IMR-90 (cell line): ENCODE data around the gene ADAMTSL1. TPM values are rescaled to one million over a fixed set of nuclear protein-coding genes. Genes with fewer than 3 reads are reported as not detected.

Experiments
- ATAC-seq: fragments of 200-7000 bp; cut with Tn5 transposase; 2 replicates; pipeline ENCODE4 v1.9.1; 2020; ENCODE audit warnings: low read depth, mild to moderate bottlenecking, moderate library complexity
- BruUV-seq: library from RNA; stranded (reverse); fragments of 400-500 nt; replicated peaks from 2 replicates; lab custom pipeline; 2021; lab: Mats Ljungman, UMichigan
- CTCF ChIA-PET: fragments of 300-600 bp; formaldehyde crosslinking; extraction: SDS; loops from one replicate; lab custom pipeline; 2021; ENCODE audit warnings: antibody characterized with exemption; lab: Yijun Ruan, JAX
- POLR2A ChIA-PET: fragments of 300-600 bp; sonication (Branson Sonifier 250); formaldehyde crosslinking; loops from one replicate; lab custom pipeline; 2022; ENCODE audit warnings: antibody characterized with exemption; ENCODE audit not compliant: unreplicated experiment; lab: Charles Lee
- DNase-seq: peaks from one replicate; pipeline ENCODE4 v3.0.0; 2013
- H2AFZ ChIP-seq: replicated peaks from 2 replicates; pipeline ENCODE3; 2013; ENCODE audit warnings: low read length, mild to moderate bottlenecking; ENCODE audit not compliant: poor library complexity
- H2AK5ac ChIP-seq: 2 replicates; pipeline ENCODE4 v1.6.1; 2013; ENCODE audit warnings: low read depth, low read length, inconsistent platforms
- H2AK9ac ChIP-seq: replicated peaks from 2 replicates; pipeline ENCODE3; 2013; ENCODE audit warnings: mild to moderate bottlenecking, low read depth, low read length, moderate library complexity; ENCODE audit not compliant: poor library complexity
- H2BK120ac ChIP-seq: 2 replicates; pipeline ENCODE4 v1.6.1; 2013; ENCODE audit warnings: low read depth, low read length, inconsistent platforms
- H2BK15ac ChIP-seq: 3 replicates; pipeline ENCODE4 v1.6.1; 2013; ENCODE audit warnings: low read depth, low read length, inconsistent platforms
- H2BK20ac ChIP-seq: 2 replicates; pipeline ENCODE4 v1.6.1; 2013; ENCODE audit warnings: low read depth, mild to moderate bottlenecking, inconsistent platforms, low read length, moderate library complexity
- H2BK5ac ChIP-seq: 2 replicates; pipeline ENCODE4 v1.6.1; 2013; ENCODE audit warnings: mild to moderate bottlenecking, low read depth, low read length, inconsistent platforms; ENCODE audit not compliant: poor library complexity, severe bottlenecking
- H3K14ac ChIP-seq: replicated peaks from 2 replicates; pipeline ENCODE4 v1.6.1; 2013; ENCODE audit warnings: low read depth, low read length, inconsistent platforms
- H3K18ac ChIP-seq: 2 replicates; pipeline ENCODE4 v1.6.1; 2013; ENCODE audit warnings: low read depth, low read length, control low read depth
- H3K23ac ChIP-seq: 2 replicates; pipeline ENCODE4 v1.6.1; 2013; ENCODE audit warnings: low read depth, low read length, inconsistent platforms
- H3K27ac ChIP-seq: 2 replicates; pipeline ENCODE4 v1.5.1; 2013; ENCODE audit warnings: mild to moderate bottlenecking, control low read depth, low read length; ENCODE audit not compliant: insufficient read depth
- H3K27me3 ChIP-seq: 2 replicates; pipeline ENCODE4 v1.6.1; 2013; ENCODE audit warnings: low read length; ENCODE audit not compliant: control insufficient read depth, insufficient read depth
- H3K36me3 ChIP-seq: 2 replicates; pipeline ENCODE4 v1.6.1; 2013; ENCODE audit warnings: low read length, mixed read lengths; ENCODE audit not compliant: control insufficient read depth, insufficient read depth
- H3K4ac ChIP-seq: 2 replicates; pipeline ENCODE4 v1.6.1; 2013; ENCODE audit warnings: low read depth, low read length, inconsistent platforms
- H3K4me1 ChIP-seq: 2 replicates; pipeline ENCODE4 v1.6.1; 2013; ENCODE audit warnings: low read length, mixed read lengths; ENCODE audit not compliant: control insufficient read depth, insufficient read depth
- H3K4me2 ChIP-seq: 2 replicates; pipeline ENCODE4 v1.6.1; 2013; ENCODE audit warnings: low read depth, mild to moderate bottlenecking, control low read depth, low read length, moderate library complexity
- H3K4me3 ChIP-seq: 2 replicates; pipeline ENCODE4 v1.5.1; 2013; ENCODE audit warnings: low read depth, mild to moderate bottlenecking, control low read depth, low read length, moderate library complexity; ENCODE audit not compliant: insufficient read depth
- H3K56ac ChIP-seq: 2 replicates; pipeline ENCODE4 v1.6.1; 2013; ENCODE audit warnings: low read length, inconsistent platforms; ENCODE audit not compliant: insufficient read depth; ENCODE audit errors: extremely low read depth
- H3K79me1 ChIP-seq, 2 experiments: 2 replicates each; pipeline ENCODE4 v1.6.1; 2013; ENCODE audit warnings: low read length in 2 of 2, inconsistent platforms in 1 of 2, low read depth in 1 of 2
- H3K9ac ChIP-seq: 2 replicates; pipeline ENCODE4 v1.6.1; 2013; ENCODE audit warnings: low read depth, low read length, control low read depth
- H3K9me1 ChIP-seq: 2 replicates; pipeline ENCODE4 v1.6.1; 2013; ENCODE audit warnings: low read length, inconsistent platforms; ENCODE audit not compliant: insufficient read depth
- H3K9me3 ChIP-seq: 2 replicates; pipeline ENCODE4 v1.6.1; 2013; ENCODE audit warnings: low read length; ENCODE audit not compliant: control insufficient read depth, insufficient read depth
- H4K20me1 ChIP-seq: 2 replicates; pipeline ENCODE4 v1.6.1; 2013; ENCODE audit warnings: low read length, inconsistent platforms; ENCODE audit not compliant: insufficient read depth
- H4K5ac ChIP-seq: 2 replicates; pipeline ENCODE4 v1.6.1; 2013; ENCODE audit warnings: mild to moderate bottlenecking, low read depth, low read length, control low read depth
- H4K8ac ChIP-seq, 2 experiments: 2 replicates each; pipeline ENCODE4 v1.6.1; 2013; ENCODE audit warnings: low read depth in 2 of 2, low read length in 2 of 2, control low read depth in 1 of 2, inconsistent platforms in 1 of 2
- H4K91ac ChIP-seq: 2 replicates; pipeline ENCODE4 v1.6.1; 2013; ENCODE audit warnings: low read depth, low read length, inconsistent platforms; ENCODE audit not compliant: insufficient read depth
- BHLHE40 ChIP-seq: fragments of 150-350 bp; IDR thresholded peaks from 2 replicates; pipeline ENCODE4 v1.6.1; 2016; ENCODE audit warnings: mild to moderate bottlenecking, low read depth, low read length
- CEBPB ChIP-seq: IDR thresholded peaks from 2 replicates; pipeline ENCODE4 v1.6.1; 2012; ENCODE audit warnings: low read depth, low read length, improper control_type of control experiment
- CHD1 ChIP-seq: IDR thresholded peaks from 2 replicates; pipeline ENCODE4 v1.6.1; 2012; ENCODE audit warnings: low read depth, low read length, improper control_type of control experiment
- CTCF ChIP-seq: conservative IDR thresholded peaks from 2 replicates; pipeline ENCODE4 v1.5.1; 2012; ENCODE audit warnings: mild to moderate bottlenecking, low read depth, low read length, improper control_type of control experiment
- ELK1 ChIP-seq: fragments of 150-350 bp; IDR thresholded peaks from 2 replicates; pipeline ENCODE4 v1.6.1; 2016; ENCODE audit warnings: low read depth, mild to moderate bottlenecking, low read length, moderate library complexity, borderline replicate concordance
- FOS ChIP-seq: fragments of 150-350 bp; IDR thresholded peaks from 2 replicates; pipeline ENCODE4 v1.6.1; 2016; ENCODE audit warnings: low read depth, low read length
- MAFK ChIP-seq: IDR thresholded peaks from 2 replicates; pipeline ENCODE4 v1.6.1; 2012; ENCODE audit warnings: low read depth, low read length, improper control_type of control experiment
- MAZ ChIP-seq: IDR thresholded peaks from 2 replicates; pipeline ENCODE4 v1.6.1; 2012; ENCODE audit warnings: low read depth, mild to moderate bottlenecking, low read length, improper control_type of control experiment, moderate library complexity, borderline replicate concordance
- MXI1 ChIP-seq: IDR thresholded peaks from 2 replicates; pipeline ENCODE4 v1.6.1; 2012; ENCODE audit warnings: low read depth, mild to moderate bottlenecking, low read length, moderate library complexity, borderline replicate concordance
- NFE2L2 ChIP-seq: fragments of 150-350 bp; IDR thresholded peaks from 2 replicates; pipeline ENCODE4 v1.6.1; 2016; ENCODE audit warnings: low read depth, mild to moderate bottlenecking, low read length
- POLR2A ChIP-seq: IDR thresholded peaks from 2 replicates; pipeline ENCODE4 v1.6.1; 2012; ENCODE audit warnings: mild to moderate bottlenecking, low read depth, low read length
- RAD21 ChIP-seq: IDR thresholded peaks from 2 replicates; pipeline ENCODE4 v1.6.1; 2012; ENCODE audit warnings: low read length, improper control_type of control experiment
- RCOR1 ChIP-seq: IDR thresholded peaks from 2 replicates; pipeline ENCODE4 v1.6.1; 2012; ENCODE audit warnings: mild to moderate bottlenecking, low read length, improper control_type of control experiment; ENCODE audit not compliant: insufficient replicate concordance
- RFX5 ChIP-seq: IDR thresholded peaks from 2 replicates; pipeline ENCODE4 v1.8.0; 2012; ENCODE audit warnings: low read depth, mild to moderate bottlenecking, low read length, moderate library complexity
- SMC3 ChIP-seq: fragments of 150-350 bp; IDR thresholded peaks from 2 replicates; pipeline ENCODE4 v1.6.1; 2016; ENCODE audit warnings: low read depth, mild to moderate bottlenecking, antibody characterized with exemption, low read length, moderate library complexity
- USF2 ChIP-seq: fragments of 150-350 bp; IDR thresholded peaks from 2 replicates; pipeline ENCODE4 v1.6.1; 2017; ENCODE audit warnings: mild to moderate bottlenecking, antibody characterized with exemption, low read length, low read depth
- WGBS, 2 experiments: methylation state at CpG; one replicate each; pipeline versions ENCODE4 v1.1.5 to v1.1.7; 2013; ENCODE audit warnings: missing lambda C conversion rate in 2 of 2; ENCODE audit not compliant: insufficient read length in 1 of 2; ENCODE audit errors: extremely low coverage in 2 of 2; 5-methylcytosine and 5-hydroxymethylcytosine counted together
- dilution Hi-C: fragments of 300-500 bp; cut with HindIII; formaldehyde crosslinking; loops from one replicate; pipeline ENCODE4 v1.14.3; 2018; ENCODE audit warnings: low sequenced_read_pairs; ENCODE audit not compliant: unreplicated experiment
- in situ Hi-C: fragments of 300-500 bp; cut with MboI; formaldehyde crosslinking; loops from 3 replicates; pipeline ENCODE4 v1.14.3; 2019; ENCODE audit warnings: low sequenced_read_pairs, inconsistent platforms, mixed read lengths
- intact Hi-C: fragments of 100-400 bp; cut with micrococcal nuclease; formaldehyde crosslinking; loops from 2 replicates; pipeline ENCODE4 v1.10.0; 2022
- polyA plus RNA-seq, 3 experiments: library from polyadenylated mRNA; depleted of rRNA; stranded (reverse); fragments of >200 nt; gene quantifications; 2 replicates each; pipeline ENCODE4 v1.2.3, GENCODE V29; 2012; ENCODE audit warnings: low replicate concordance in 1 of 3
- total RNA-seq: library from RNA; depleted of rRNA; stranded (reverse); fragments of >200 nt; gene quantifications from 2 replicates; pipeline ENCODE4 v1.2.3, GENCODE V29; 2012

The ADAMTSL1 gene
- total and polyA plus RNA-seq, 2 of the 4 experiments (the other 2 are of a cell fraction): 38.2 to 62.2 TPM

DNA sequence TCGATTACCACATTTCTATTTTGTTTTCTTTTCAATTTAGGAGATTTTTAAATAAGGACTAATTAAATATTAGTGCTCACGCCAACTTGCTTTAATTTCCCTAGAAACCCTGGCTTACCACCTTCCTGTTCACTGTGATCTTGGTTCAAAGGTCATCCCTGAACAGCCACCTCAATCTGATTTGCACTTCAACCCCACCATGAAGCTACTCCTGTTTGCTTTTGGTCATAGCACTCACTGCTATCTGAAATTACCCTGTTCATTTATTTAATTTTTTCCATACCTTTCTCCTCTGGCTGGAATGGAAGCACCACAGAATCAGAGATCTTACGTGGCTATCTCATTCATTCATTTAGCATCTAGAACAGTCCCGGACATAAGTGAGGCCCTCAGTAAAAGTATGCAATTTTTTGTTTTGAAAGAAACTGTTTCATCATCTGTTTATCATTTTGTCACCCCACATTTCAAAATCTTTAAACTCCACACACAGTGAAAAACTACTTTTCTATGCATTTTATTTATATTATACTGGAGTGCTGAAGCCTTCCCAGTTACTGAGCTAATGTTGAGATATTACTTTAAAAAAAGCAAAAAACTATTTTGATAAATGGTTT lies 17.2 kb upstream of the ADAMTSL1 start:
- ChIA-PET CTCF (interaction anchor here (0.9 to 1.3 kb wide), 2 partner anchors 13 to 14 kb away, joined by 3 read pairs; no protein-coding TSS in a partner anchor), POLR2A (no interaction called here)
- Histone ChIP-seq H3K4ac (0 out of 2 replicates have a peak overlapping the region, but pooled peaks have one; percentile 47), H3K14ac (no peak overlapping the region), H3K9me3 (no peaks in the 10 kb centered on the region; the same call in 1 of the 2 replicates), H3K4me3 (no peak overlapping the region), H3K36me3 (no peaks in the 10 kb centered on the region), H4K20me1 (no peaks in the 10 kb centered on the region), H3K79me1 (no peaks in the 10 kb centered on the region), H2BK20ac (no peak overlapping the region; the same call in 1 of the 2 replicates), H3K9ac (no peak overlapping the region), H4K5ac (no peak overlapping the region), H3K56ac (no peak overlapping the region), H2AFZ (no peak overlapping the region), H4K8ac (no peak overlapping the region), H3K23ac (no peak overlapping the region), H3K27ac (no peak overlapping the region), H3K18ac (no peak overlapping the region), H3K27me3 (no peaks in the 10 kb centered on the region), H2BK5ac (no peak overlapping the region), H4K91ac (no peak overlapping the region), H2BK15ac (no peak overlapping the region; the same call in 2 of the 3 replicates), H3K9me1 (0 out of 2 replicates have a peak, but pooled peaks cover 3% of the 10 kb centered on the region), H3K4me1 (no peaks in the 10 kb centered on the region), H3K4me2 (no peak overlapping the region), H2BK120ac (no peak overlapping the region), H2AK9ac (no peak overlapping the region), H2AK5ac (no peak overlapping the region; the same call in 1 of the 2 replicates)
- TF ChIP-seq CTCF: no peak
- no peak for TF ChIP-seq CEBPB
- TF ChIP-seq MXI1: no peak
- TF ChIP-seq ELK1: no peak
- TF ChIP-seq NFE2L2: no peak
- TF ChIP-seq POLR2A: no peak
- TF ChIP-seq RCOR1: no peak
- no peak for TF ChIP-seq RFX5
- no peak for TF ChIP-seq RAD21
- TF ChIP-seq SMC3: no peak
- no peak for TF ChIP-seq USF2
- TF ChIP-seq MAFK: no peak
- no peak for TF ChIP-seq CHD1
- TF ChIP-seq MAZ: no peak
- TF ChIP-seq BHLHE40: no peak
- no peak for TF ChIP-seq FOS
- in situ Hi-C loops: no loop called here
- dilution Hi-C loops: no loop called here
- no peak; the same call in 1 of the 2 replicates for ATAC-seq
- intact Hi-C loops: no loop called here
- BruUV-seq: no TSS peak
- WGBS, 2 experiments: no CpG with 5 or more reads among the region's 4 CpGs
- no peak for DNase-seq
